Uterus (tissue), 2 donors: Measurements from ENCODE around the gene BEND4.

Experiments used
- CTCF ChIP-seq, 4 experiments: fragments of 200-600 bp in 2 of 4; fragments of 450-650 bp in 2 of 4; sonication (generic) in 2 of 4; IDR thresholded peaks; one replicate each; pipeline ENCODE4 v1.5.1; 2016 to 2019; ENCODE audit warnings: antibody characterized with exemption in 4 of 4, mild to moderate bottlenecking in 2 of 4, moderate library complexity in 1 of 4
- POLR2A ChIP-seq, 2 donors: fragments of 450-650 bp; IDR thresholded peaks; one replicate each; pipeline ENCODE4 v1.6.1; 2016; ENCODE audit warnings: antibody characterized with exemption in 2 of 2, mild to moderate bottlenecking in 1 of 2, moderate library complexity in 1 of 2

- TF ChIP-seq CTCF (IDR thresholded peaks at IDR 0.05) (no peak), POLR2A (IDR thresholded peaks at IDR 0.05) (no peak)
Observed at GRCh38 chr4:42150653-42151567, 1.5 kb downstream of the BEND4 start.
